Loucy (cell line): Measurements from ENCODE around the gene SGO1.
"Not testable (repeated sequence)": the region's sequence is repeated elsewhere in the genome, so short reads cannot be mapped to it uniquely, and the experiment has no call there.

ENCODE experiments used
- H2AFZ ChIP-seq: fragments of 200-600 bp; sonication (generic); 2 replicates; pipeline ENCODE4 v1.6.0; 2016; ENCODE audit warnings: antibody characterized with exemption, mild to moderate bottlenecking, low read length, moderate library complexity
- H3F3A ChIP-seq: fragments of 200-600 bp; 2 replicates; pipeline ENCODE4 v1.6.0; 2016; ENCODE audit warnings: antibody characterized with exemption, low read depth, mild to moderate bottlenecking
- H3K27me3 ChIP-seq: fragments of 200-600 bp; sonication (generic); 2 replicates; pipeline ENCODE4 v1.6.1; 2014; ENCODE audit warnings: low read length, mild to moderate bottlenecking; ENCODE audit not compliant: insufficient read depth, poor library complexity, severe bottlenecking
- H3K36me3 ChIP-seq: fragments of 200-600 bp; sonication (generic); 2 replicates; pipeline ENCODE4 v1.6.1; 2016; ENCODE audit warnings: low read length; ENCODE audit not compliant: insufficient read depth
- H3K4me1 ChIP-seq: fragments of 200-600 bp; sonication (generic); 2 replicates; pipeline ENCODE4 v1.5.1; 2014; ENCODE audit warnings: low read length, mild to moderate bottlenecking; ENCODE audit not compliant: insufficient read depth, poor library complexity, severe bottlenecking
- H3K4me2 ChIP-seq: fragments of 200-600 bp; sonication (generic); 2 replicates; pipeline ENCODE4 v1.6.0; 2014; ENCODE audit warnings: antibody characterized with exemption, low read length, low read depth, mild to moderate bottlenecking; ENCODE audit not compliant: poor library complexity, severe bottlenecking
- H3K4me3 ChIP-seq: fragments of 200-600 bp; sonication (generic); 2 replicates; pipeline ENCODE4 v1.5.1; 2014; ENCODE audit warnings: low read length, mild to moderate bottlenecking, mixed read lengths; ENCODE audit not compliant: poor library complexity, severe bottlenecking
- H3K79me2 ChIP-seq: fragments of 200-600 bp; sonication (generic); 2 replicates; pipeline ENCODE4 v1.6.1; 2014; ENCODE audit warnings: low read length; ENCODE audit not compliant: insufficient read depth
- H3K9ac ChIP-seq: fragments of 200-600 bp; sonication (generic); 2 replicates; pipeline ENCODE4 v1.6.0; 2014; ENCODE audit warnings: mild to moderate bottlenecking, low read depth, low read length, moderate library complexity; ENCODE audit not compliant: poor library complexity, severe bottlenecking
- H3K9me2 ChIP-seq: fragments of 200-600 bp; sonication (generic); replicated peaks from 2 replicates; pipeline ENCODE4 v1.6.1; 2016; ENCODE audit warnings: low read depth, low read length, mixed read lengths
- H3K9me3 ChIP-seq: fragments of 200-600 bp; sonication (generic); 2 replicates; pipeline ENCODE4 v1.6.1; 2014; ENCODE audit warnings: mild to moderate bottlenecking, antibody characterized with exemption, low read length, low read depth; ENCODE audit not compliant: insufficient read depth
- H4K20me1 ChIP-seq: fragments of 200-600 bp; sonication (generic); 2 replicates; pipeline ENCODE4 v1.6.0; 2014; ENCODE audit warnings: antibody characterized with exemption, low read length, mild to moderate bottlenecking; ENCODE audit not compliant: insufficient read depth, poor library complexity, severe bottlenecking
- CTCF ChIP-seq: fragments of 200-600 bp; sonication (generic); conservative IDR thresholded peaks from 2 replicates; pipeline ENCODE4 v1.5.1; 2014; ENCODE audit warnings: mild to moderate bottlenecking, antibody characterized with exemption, low read length
- EZH2phosphoT487 ChIP-seq: fragments of 200-600 bp; IDR thresholded peaks from 2 replicates; pipeline ENCODE4 v1.6.1; 2018; ENCODE audit warnings: antibody characterized with exemption, mild to moderate bottlenecking, moderate library complexity, borderline replicate concordance

Gene SGO1

GRCh38 chr3:20218215-20218614 lies 32.2 kb upstream of the SGO1 start:
- Histone ChIP-seq H2AFZ (no peak overlapping the region), H3F3A (no peaks in the 10 kb centered on the region), H3K27me3 (no peaks in the 10 kb centered on the region), H3K9me3 (no peaks in the 10 kb centered on the region), H3K4me2 (no peak overlapping the region), H3K9me2 (no peaks in the 10 kb centered on the region), H3K9ac (no peak overlapping the region), H3K36me3 (no peaks in the 10 kb centered on the region), H3K4me3 (no peak overlapping the region), H4K20me1 (no peaks in the 10 kb centered on the region), H3K79me2 (no peaks in the 10 kb centered on the region), H3K4me1 (no peaks in the 10 kb centered on the region)
- TF ChIP-seq CTCF (no peak), EZH2phosphoT487 (no peak)

- Histone ChIP-seq H3K4me2 (no peak overlapping the region), H3K4me1 (no peaks in the 10 kb centered on the region), H4K20me1 (no peaks in the 10 kb centered on the region), H3F3A (no peaks in the 10 kb centered on the region), H3K9me3 (no peaks in the 10 kb centered on the region), H2AFZ (no peak overlapping the region), H3K9ac (no peak overlapping the region), H3K27me3 (no peaks in the 10 kb centered on the region), H3K79me2 (no peaks in the 10 kb centered on the region), H3K36me3 (no peaks in the 10 kb centered on the region), H3K4me3 (no peak overlapping the region), H3K9me2 (no peaks in the 10 kb centered on the region)
- TF ChIP-seq EZH2phosphoT487 (no peak), CTCF (no peak)
Measured at GRCh38 chr3:20215636-20216035, 29.6 kb upstream of the SGO1 start.

- not testable (repeated sequence) for H4K20me1 ChIP-seq, H3F3A ChIP-seq, H3K4me3 ChIP-seq, H3K36me3 ChIP-seq, H3K4me2 ChIP-seq, H2AFZ ChIP-seq, H3K4me1 ChIP-seq, H3K27me3 ChIP-seq, H3K9me3 ChIP-seq, H3K9me2 ChIP-seq, H3K79me2 ChIP-seq, H3K9ac ChIP-seq
Measured at GRCh38 chr3:20213491-20213890, 27.5 kb upstream of the SGO1 start.

- not testable (repeated sequence) for H3K4me1 ChIP-seq, H3K9ac ChIP-seq
Measured at GRCh38 chr3:20207945-20208344, 21.9 kb upstream of the SGO1 start.

GRCh38 chr3:20205898-20206297 lies 19.9 kb upstream of the SGO1 start:
- not testable (repeated sequence) for H3K79me2 ChIP-seq, H2AFZ ChIP-seq, H4K20me1 ChIP-seq, H3K4me1 ChIP-seq, H3K4me3 ChIP-seq, H3K9me3 ChIP-seq, H3K9ac ChIP-seq, H3F3A ChIP-seq, H3K9me2 ChIP-seq, H3K4me2 ChIP-seq, H3K36me3 ChIP-seq, H3K27me3 ChIP-seq

More at GRCh38 chr3:20207945-20208344, 21.9 kb upstream of the SGO1 start:
- not testable (repeated sequence) for H3F3A ChIP-seq, H4K20me1 ChIP-seq, H3K27me3 ChIP-seq, H3K79me2 ChIP-seq, H3K4me2 ChIP-seq, H3K9me3 ChIP-seq, H3K4me3 ChIP-seq, H3K36me3 ChIP-seq, H3K9me2 ChIP-seq, H2AFZ ChIP-seq
